HG02970 (cell line): ENCODE data around the gene CEP120.
"Not testable (repeated sequence)": the region's sequence is repeated elsewhere in the genome, so short reads cannot be mapped to it uniquely, and the experiment has no call there.

Experiments used
- ATAC-seq: cut with Tn5 transposase; IDR thresholded peaks from one replicate; pipeline ENCODE4 v1.9.1; 2021; ENCODE audit warnings: mild to moderate bottlenecking, moderate library complexity, moderate number of reproducible peaks; ENCODE audit not compliant: unreplicated experiment, low FRiP score

The CEP120 gene

DNA sequence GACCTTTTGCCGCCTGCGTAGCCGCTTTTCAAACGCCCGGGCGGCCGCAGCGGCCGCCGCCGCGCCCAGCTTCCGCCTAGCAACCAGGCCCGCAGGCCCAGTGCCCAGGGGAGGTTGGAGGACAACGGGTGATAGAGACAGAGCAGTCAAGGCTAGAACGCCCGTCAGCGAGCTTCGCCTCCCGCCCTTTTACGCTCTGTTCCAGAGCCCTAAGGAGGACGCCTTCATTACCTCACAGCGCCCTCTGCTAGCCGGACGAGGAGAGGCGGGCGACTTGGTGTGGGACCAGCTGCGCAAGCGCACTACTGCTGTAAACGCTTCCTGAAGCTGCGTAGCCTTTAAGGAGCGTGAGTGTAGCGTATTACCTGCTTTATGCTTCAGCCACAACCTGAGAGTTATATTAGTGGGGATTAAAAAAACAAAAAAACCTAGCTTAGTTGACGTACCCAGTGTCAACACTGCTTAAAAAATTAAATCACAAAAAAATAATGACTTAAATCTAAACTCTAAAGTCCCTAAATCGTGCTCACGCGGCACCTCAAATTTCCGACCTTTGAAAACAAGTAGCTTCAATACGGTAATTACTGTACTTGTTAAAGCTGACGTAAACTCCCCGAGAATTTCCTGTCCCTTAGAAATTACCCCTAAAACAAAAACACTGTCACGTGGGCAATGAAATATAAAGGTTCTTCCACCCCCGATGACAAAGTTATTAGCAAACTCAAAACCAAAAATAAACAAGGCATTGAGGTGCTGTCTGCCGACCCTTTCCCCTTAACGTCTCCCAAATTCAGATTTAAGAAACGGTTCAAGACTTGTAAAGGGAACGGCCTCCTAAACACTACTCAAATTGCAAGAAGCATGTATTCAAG, at the start of gene CEP120:
TSS of gene CEP120 (minus strand) at position 126 of the 872 bp plus-strand sequence. CDS start 405 bp downstream, outside the sequence.
- ATAC-seq: peak; percentile 99

DNA sequence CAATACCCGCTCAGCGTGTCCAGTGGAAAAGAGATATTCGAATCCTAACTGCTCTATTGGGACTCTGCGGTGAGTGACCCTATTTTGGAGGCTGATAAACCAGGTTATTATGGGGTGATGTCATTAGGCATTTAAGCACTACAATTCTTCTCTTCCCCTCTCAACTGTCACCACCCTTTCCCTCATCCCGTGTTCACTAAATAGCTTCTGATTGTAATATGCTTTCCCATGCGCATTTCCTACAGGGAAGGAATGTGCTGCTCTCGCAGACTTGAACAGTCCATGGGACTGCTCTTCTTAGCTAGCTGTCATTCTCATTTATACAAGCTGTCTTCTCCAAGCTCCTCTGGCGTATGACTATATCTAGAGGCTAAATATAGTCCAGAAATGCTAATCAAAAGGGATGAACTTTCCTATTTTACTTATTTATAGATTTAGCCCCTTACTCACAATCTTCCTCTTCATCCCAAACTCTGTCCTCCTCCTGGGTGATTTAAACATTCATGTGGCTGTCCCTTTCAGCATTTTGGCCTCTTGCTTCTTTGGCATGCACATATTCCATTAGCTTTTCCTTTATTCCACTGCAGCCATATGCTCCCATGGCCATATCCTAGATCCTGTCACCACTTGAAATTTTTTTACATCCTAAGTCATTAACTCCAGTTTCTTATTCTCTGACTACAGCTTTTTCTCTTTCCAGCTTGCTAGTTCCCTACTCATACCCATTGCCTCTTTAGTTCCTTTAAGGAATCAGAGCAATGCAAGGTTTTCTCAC, 49.1 kb upstream of the CEP120 start:
- no peak for ATAC-seq

DNA sequence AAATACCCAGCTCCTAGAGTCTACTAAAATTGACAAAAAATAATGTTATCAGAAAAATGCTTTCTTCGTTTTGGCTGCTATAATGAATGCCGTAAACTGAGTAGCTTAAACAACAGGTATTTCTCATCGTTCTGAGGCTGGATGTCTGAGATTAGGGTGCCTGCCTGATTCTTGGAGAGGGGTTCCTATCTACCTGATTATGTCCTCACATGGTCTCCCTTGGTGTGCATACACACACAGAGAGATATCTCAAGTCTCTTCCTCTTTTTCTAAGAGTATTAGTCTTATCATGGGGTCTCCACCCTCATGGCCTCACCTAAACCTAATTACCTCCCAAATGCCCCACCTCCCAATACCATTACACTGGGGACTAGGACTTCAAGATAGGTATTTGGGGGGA, 48.2 kb upstream of the CEP120 start:
- ATAC-seq: no peak

DNA sequence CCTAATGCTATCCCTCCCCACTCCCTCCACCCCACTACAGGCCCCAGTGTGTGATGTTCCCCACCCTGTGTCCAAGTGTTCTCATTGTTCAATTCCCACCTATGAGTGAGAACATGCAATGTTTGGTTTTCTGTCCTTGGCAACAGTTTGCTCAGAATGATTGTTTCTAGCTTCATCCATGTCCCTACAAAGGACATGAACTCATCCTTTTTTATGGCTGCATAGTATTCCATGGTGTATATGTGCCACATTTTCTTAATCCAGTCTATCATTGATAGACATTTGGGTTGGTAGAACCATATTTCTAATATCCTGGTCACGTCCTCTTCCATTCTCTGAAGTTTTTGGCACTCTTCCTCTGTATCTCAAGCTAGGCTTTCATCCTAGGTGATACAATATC, 43.6 kb upstream of the CEP120 start:
- ATAC-seq: not testable (repeated sequence)

DNA sequence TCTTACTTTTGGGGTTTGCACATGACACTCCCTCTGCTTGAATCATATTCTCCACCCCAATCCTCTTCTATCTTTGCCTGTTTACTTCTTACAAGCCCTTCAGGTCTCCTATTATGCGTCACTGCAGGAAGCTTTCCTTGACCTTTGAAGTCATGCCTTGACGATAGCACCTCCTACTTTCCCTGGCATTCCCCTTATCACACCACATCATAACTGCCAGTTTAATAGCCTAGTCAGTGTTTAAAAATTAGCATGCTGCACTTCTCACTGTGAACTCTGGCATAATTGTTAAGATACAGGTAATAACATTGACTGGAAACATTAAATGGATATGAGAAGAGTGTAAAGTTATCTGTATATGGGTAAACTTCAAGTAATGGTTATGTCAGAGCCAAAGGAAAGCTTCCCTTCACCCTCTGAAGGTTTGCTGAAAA, 37.1 kb upstream of the CEP120 start:
- no peak for ATAC-seq

DNA sequence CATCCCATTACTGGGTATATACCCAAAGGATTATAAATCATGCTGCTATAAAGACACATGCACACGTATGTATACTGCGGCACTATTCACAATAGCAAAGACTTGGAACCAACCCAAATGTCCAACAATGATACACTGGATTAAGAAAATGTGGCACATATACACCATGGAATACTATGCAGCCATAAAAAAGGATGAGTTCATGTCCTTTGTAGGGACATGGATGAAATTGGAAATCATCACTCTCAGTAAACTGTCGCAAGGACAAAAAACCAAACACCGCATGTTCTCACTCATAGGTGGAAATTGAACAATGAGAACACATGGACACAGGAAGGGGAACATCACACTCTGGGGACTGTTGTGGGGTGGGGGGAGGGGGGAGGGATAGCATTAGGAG, 35.8 kb upstream of the CEP120 start:
- ATAC-seq: not testable (repeated sequence)

DNA sequence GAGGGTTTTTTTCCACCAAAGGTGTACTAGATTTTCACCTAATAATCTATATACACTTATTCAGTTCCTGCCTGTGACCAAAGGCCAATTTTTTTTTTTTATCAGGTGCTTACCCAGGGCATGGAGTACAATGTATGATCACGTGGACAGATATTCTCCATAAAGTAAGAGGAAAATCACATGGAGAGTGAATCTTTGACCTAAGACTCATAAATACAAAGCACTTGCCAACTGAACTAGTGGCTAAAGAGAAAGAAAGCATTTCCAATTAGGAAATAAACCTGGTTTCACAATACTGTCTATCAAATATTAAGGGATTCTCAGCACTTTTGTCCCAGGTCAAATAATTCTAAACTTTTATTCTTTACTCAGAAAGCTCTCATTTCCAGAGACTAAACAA, 33.0 kb upstream of the CEP120 start:
- no peak for ATAC-seq

DNA sequence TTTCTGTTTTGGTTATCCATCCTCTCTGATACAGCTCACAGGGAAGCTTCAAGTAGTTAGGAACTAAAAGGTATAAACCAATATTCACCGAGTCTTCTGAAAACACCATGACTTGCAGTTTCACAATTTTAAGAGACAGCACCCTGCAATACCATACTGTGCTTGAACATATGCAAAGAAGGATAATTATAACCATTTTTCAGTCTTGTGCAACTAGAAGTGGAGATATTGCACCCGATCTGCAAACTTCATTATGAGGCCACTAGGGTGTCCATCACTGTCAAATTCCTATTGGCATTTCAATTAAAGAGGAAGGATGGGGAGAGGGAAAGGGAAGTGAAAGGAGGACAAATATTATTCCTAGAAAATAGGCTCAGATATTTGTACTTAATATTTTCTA, 32.4 kb upstream of the CEP120 start:
- ATAC-seq: peak; percentile 71

DNA sequence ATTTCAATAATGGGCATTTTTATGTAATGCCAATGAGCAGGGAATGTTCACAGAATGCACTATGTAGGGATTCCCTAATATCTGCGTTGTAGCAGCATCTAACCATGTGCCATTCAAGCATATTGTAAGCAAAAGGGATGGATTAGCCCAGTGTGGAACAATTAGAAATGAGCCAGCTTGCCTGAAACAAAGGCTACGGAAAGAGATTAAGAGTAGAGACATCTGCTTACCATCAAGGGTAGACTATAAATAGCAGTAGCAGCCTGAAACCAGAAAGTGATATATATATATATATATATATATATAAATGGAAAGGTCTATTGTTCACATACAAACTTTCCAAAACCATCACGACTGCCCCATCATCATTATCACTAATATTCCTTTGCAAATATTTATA, 31.9 kb upstream of the CEP120 start:
- no peak for ATAC-seq

DNA sequence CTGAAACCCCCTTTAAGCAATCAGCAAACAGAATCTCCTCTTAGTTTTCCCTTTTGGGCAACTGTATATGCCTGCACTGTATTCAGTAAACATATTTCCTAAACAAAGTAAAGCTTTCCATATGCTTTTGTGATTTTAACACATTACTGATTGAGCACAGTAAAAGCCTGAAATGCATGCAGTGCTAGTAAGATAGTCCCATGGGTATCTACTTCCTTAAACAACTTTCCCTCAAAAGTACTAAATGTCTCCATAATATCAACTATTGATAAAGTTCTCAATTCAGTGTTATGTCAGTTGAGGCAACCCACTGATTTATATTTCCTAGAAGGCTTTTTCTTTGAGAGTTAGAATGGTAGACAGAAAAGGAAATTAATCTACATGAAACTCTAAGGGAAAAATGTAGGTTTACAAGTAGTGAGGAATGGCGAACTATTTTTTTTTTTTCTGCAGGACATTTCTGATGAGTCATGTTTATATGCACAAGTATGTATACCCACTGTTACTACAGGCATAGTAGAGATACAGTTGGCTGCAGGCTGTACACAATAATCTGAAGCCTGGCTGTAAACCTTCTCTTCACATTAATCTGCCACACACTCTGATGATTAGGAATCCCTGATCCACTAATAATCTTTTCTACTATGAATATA, 31.2 kb upstream of the CEP120 start:
- no peak for ATAC-seq

DNA sequence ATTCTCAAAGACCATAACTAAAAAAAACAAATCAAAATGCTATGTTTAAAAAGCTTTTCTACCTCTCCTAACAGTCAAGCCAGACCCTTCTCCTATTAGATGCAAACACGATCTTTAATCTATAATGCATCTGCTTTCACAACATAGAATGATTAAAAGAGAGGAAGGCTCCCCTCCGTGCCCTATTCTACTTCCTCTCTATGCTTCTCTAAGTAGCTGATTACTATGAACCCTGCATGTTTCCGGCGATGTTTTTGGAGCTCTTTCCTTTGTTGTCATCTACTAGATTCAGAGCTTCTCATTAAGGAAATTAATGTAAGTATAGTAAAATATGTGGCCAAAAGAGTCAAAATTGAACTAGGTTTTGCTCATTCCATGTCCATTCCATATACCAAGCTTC, 29.2 kb upstream of the CEP120 start:
- no peak for ATAC-seq

DNA sequence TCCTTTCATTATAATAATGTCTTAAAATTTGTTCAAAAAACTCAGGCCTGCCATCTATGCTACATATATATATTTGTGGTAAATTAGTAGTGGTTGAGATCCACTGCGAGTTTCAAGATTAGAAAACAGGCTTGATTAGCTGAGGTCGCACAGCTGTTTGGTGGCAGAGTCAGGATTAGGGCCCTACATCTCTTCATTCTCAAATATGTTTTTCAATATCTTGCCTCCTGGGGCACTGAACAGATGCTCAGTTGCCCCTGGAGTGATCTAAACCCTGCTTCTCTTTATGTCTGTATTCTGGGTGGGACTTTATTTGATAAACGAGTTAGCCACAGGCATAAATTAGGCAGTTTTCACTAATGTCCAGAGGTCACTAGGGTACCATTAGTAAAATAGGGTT, 27.8 kb upstream of the CEP120 start:
- ATAC-seq: no peak

DNA sequence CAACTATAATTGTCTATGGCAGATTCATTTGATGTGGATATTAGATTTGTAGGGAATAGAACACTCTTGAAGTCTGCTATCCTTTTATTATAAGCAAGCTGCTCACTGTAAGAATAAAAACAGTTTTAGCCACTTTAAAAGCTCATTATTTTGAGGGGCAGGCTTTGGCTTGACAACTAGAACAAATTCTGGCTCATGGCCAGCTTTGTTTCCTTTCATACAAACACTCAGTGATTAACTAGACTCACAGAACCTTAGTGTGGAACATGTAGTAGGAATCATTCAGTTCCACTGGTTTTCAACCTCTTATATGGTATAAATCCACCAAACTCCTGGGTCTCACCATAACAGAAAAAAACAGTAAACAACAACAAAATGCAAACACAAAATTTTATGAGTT, 27.4 kb upstream of the CEP120 start:
- ATAC-seq: no peak

DNA sequence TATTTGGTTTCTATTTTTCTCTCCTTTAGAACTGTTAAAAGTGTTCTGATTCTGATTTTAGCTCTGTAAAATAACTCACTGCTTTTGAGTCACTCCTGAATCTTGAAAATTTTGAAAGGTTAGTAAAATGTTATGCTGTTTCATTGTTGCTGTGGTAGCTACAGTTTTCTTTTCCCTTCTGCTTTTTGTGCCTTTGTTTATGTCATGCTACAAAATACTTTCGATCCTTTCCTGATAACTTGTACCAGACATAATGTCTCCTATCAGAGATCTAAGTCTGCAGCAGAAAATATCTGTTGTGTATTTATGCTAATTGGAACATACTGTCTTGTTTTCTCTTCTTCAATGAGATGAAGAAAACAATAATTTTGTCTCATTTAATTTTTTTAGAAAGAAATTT, 26.9 kb upstream of the CEP120 start:
- ATAC-seq: no peak

DNA sequence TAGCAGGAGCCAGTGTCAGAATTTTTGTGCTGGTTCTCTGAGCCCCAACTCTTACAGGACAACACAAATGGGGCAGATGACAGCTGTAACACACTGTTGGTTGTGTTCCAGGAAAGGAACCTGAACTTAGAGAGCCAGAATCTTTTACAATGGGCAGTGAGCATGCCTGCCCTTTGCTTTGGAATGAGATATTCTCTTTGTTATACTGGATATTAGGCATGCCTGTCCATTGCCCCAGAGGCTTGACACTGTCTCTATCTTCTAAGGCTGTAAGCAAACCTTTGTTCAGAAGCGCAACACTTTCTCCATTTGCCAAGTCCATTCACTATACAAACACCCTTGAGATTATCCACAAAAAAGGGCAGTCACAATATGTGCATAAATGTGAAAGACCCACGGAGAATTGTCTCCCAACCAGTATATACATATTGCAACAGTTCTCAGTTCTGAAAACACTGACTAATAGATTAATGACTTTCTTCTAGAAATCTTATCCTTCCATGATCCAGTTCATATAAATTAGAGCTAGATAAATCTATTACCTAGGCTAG, 26.3 kb upstream of the CEP120 start:
- no peak for ATAC-seq

DNA sequence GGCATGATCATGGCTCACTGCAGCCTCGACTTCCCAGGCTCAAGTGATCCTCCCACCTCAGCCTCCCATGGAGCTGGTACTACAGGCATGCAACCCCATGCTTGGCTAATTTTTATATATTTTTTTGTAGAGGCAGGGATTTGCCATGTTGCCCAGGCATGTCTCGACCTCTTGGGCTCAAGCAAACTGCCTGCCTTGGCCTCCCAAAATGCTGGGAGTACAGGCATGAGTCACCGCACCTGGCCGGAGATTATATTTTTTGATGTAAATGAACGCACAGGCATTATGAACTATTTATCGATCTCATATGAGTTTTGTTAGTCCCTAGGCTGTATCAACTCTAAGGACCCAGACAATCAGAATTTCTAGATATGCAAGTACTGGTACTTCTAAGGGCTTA, 25.5 kb upstream of the CEP120 start:
- ATAC-seq: no peak

DNA sequence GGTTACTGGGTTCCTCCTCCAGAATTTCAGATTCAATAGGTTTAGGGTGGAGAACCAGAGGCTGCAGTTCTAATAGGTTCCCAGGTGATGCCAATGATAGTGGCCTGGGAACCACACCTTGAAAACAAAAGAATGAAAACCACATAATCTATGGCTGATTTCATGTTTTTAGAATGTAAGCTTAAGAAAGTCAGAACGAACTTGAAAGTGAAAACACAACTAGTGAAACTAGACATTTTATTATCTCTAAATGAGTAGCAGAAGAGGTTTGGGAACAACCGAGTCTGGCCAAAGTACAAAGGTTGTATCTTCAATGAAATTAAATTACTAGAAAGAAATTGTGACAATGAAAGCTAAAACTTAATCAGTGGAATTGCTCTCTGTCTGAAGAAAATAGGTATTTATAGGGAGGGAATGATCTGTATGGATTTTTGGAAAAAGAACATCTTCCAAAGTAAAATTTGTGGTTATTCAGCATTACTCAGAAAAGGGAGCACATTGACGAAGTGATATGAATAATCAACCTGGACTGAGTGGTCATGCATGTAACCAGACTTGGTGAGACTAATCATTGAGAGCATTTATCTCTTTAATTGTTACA, 24.9 kb upstream of the CEP120 start:
- ATAC-seq: peak; percentile 80

DNA sequence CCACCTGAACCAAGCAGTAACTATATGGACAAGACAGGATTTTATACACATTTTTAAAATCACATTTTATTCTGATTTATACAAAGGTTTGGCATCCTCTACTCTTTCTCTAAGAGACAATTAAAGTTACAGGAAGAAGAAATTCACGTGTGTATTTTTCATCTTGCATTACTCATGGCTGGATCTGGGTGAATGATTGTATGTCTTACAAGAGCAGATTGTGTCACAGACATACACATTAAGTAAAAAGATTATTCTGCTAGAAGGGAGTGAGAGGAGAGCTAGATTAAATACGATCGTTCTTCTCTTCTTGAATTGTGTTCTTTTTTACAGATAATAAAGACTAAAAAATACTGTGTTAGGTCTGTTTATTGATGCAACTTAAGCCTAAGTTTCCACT, 20.8 kb upstream of the CEP120 start:
- ATAC-seq: no peak

DNA sequence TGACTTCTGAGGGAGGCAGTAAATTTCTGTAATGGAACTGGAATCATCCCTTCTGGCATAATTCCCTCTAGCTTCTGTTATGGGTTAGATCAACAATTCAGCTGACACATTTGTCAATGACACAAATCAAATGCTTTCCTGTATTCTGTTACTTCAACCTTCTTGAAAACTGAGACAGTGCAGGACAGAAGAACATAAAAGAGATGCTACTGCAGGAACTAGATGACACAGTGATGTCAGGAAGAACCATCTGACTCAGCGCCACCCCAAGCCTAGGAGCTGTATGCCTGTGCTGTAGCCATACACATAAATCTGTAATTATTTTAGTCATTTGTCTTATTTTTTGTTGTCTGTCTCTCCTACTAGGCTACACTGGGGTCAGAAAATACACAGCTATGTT, 18.2 kb upstream of the CEP120 start:
- ATAC-seq: no peak

DNA sequence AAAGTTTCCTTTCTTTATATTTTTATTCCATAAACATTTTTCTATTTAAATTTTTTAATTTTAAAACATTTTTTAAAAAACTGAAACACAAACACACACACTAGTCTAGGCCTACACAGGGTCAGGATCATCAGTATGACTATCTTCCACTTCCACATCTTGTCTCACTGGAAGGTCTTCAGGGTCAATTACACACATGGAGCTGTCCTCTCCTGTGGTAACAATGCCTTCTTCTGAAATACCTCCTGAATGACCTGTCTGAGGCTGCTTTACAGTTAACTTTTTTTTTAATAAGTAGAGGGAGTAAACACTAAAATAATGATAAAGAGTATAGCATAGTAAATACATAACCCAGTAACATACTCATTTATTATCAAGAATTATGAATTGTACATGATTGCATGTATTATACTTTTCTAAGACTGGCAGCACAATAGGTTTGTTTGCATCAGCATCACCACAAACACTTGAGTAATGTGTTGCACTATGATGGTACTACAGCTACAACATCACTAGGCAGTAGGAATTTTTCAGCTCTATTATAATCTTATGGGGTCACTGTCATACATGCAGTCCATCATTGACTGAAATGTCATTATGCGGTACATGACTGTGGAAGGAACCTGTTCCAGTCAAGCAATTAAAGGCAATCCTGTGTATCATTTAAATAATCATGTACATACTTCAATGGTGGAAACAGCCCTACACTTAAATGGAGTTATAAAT, 17.4 kb upstream of the CEP120 start:
- ATAC-seq: no peak
